ENCODE results near the gene OTULINL.
"Not testable (repeated sequence)": the region's sequence is repeated elsewhere in the genome, so short reads cannot be mapped to it uniquely, and the experiment has no call there.

Gene OTULINL

DNA sequence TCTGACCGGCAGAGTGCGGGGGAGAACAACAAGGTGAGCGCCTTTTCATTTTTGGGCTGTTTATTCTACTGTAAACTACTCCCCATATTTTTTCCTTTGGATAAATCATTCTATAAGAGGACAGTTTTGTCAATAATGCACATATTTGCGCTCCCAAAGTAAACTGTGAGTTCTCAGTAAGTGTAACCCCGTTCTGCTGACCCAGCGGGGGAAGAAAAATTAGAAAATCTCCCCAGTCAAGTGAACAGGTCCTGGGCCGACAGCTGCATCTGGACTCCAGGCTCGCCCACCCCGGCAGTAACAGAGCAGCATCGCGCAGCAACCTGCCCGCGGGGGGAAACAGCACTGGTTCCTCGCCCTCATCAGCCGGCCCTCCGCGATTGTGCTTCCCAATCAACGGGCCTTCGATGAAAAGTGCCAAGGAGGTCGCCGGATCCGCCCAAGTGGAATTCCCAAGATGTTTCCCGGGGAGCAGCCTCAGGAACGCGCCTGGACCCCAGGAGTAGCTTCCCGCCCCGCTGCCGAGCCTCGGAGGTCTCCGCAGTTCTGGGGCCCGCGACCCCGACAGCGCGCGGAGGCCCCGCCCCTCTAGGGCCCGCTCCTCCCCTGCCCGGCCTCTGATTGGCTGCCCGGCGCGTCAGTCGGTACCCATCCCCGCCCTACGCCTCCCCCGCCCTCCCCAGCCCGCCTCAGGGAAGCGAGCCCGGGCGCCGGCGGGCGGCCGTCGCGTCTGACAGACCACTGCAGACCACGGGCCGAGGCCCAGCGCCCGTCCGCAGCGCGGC is at the start of gene OTULINL:
Gene OTULINL, plus strand, starts transcription at position 687 of the 785 bp plus-strand sequence. CDS start 103 bp downstream, outside the sequence.
- no peak for FAIRE-seq

DNA sequence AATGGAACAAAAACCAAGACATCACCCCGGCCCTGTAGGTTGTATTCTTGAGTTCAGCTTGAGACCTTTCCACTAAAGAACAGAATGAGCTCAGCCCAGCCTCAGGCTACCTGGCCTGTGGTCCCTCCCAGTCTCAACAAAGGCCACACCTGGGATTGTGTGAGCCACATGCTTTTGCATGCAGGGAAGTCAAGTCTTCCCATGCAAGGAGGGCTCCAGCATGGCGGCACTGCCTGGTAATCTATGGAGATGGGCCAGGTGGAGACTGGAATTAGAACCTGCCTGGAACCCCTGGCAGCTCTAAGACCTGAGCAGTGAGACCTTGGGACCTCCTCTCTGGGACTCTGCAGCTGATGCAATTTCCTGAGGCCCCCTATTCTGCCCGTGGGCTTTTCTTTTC is 49.4 kb upstream of the OTULINL start:
- FAIRE-seq, result no peak

GRCh38 chr5:14534773-14535172 is 46.8 kb upstream of the OTULINL start:
- no peak for FAIRE-seq

DNA sequence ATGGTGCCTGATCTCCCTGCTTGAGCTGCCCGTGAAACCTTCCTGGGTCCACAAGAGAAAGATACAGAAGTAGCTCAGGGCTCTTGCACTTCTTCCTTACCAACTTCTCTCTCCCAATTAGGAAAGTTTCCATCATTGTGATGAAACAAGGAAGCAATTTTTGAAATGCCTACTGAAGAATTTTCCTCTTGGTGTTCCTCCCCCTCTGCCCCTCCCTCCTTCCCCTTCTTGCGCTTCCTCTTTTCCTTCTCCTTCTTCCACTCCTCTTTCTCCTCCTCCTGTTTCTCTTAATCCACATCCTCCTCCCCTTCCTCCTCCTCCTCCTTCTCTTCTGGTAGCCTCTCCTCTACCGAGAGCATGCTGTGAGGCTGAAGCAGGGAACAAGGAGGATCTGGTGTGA is 36.3 kb upstream of the OTULINL start:
- FAIRE-seq, result no peak

DNA sequence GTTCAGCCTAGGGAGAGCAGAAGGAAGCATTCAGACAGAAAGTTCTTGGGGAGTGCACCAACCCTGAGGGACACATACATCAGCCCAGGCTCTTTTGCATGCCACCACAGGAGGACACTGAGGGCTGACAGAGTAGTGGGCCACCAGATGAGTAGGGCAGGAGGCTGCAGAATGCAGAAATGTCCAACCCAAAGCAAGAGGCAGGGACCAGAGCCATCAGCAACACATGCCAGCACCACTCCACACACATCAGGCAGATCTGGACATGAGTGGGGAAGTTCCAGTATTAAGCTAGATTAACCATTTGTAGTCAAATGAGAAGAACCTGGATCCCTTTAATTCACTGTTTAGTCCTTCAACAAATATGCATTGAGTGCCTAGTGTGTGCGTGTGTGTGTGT is 35.7 kb upstream of the OTULINL start:
- FAIRE-seq, result no peak

DNA sequence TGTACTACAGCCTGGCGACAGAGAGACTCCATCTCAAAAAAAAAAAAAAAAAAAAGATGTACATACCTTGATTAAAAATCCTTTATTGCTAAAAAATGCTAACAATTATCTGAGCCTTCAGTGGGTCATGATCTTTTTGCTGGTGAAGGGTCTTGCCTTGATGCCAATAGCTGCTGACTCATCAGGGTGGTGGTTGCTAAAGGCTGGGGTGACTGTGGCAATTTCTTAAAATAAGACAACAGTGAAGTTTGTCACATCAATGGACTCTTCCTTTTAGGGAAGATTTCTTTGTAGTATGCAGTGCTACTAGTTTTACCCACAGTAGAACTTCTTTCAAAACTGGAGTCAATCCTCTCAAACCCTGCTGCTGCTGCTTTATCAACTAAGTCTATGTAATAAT is 33.9 kb upstream of the OTULINL start:
- FAIRE-seq, result no peak

DNA sequence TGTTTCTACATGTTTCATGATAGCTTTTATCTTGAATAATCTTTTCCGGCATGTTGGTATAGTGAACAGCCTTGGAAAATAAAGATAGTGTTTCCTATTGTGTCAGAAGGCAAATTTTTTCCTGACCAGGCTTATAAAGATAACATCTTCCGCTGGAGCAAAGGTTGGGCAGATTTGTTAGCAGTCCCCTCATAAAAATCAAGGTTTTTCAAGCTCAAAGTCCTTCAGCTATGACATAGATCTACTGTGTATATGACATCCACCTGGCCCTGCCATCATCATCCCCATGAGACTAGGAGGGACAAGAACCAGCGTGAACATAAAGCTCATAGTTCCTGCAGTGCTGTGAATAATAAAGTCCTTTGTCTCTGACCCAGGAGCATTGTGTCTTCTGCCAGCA is 30.4 kb upstream of the OTULINL start:
- FAIRE-seq, result no peak

GRCh38 chr5:14552017-14552416 is 29.6 kb upstream of the OTULINL start:
- FAIRE-seq, result no peak

- FAIRE-seq, result not testable (repeated sequence)
These were observed 27.3 kb upstream of the OTULINL start for GRCh38 chr5:14554288-14554687.

DNA sequence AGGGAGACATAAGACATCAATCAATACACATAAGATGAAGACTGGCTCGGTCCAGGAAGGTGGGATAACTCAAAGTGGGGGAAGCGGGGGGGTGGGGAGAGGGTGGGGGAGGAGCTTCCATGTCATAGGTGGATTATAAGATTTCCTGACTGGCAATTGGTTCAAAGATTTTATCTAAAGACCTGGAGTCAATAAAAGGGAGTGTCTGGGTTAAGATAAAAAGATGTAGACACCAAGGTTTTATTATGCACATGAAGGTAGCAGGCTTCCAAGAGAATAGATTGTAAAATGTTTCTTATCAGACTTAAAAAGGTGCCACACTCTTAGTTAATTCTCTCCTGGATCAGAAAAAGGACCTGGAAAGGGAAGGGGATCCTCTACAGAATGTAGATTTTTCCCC is 25.6 kb upstream of the OTULINL start:
- no peak for FAIRE-seq

DNA sequence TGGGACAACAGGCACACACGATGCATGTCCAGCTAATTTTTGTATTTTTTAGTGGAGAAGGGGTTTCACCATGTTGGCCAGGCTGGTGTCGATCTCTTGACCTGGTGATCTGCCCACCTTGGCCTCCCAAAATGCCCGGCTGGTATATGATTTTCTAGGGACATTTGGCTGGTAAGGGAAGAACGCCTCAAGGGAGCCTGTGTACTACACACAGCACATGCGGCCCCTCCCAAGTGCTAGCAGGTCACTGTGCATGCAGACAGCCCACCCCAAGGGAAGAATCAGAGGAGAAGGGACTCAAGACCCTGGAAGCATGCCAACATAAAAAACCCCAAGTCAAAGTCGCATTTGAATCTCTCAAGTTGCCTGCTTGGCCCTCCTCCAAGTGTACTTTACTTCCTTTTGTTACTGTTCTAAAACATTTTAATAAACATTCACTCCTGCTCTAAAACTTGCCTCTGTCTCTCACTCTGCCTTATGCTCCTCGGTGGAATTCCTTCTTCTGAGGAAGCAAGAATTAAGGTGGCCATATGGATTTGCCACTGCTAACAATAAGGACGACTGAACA is 24.3 kb upstream of the OTULINL start:
- no peak for FAIRE-seq

DNA sequence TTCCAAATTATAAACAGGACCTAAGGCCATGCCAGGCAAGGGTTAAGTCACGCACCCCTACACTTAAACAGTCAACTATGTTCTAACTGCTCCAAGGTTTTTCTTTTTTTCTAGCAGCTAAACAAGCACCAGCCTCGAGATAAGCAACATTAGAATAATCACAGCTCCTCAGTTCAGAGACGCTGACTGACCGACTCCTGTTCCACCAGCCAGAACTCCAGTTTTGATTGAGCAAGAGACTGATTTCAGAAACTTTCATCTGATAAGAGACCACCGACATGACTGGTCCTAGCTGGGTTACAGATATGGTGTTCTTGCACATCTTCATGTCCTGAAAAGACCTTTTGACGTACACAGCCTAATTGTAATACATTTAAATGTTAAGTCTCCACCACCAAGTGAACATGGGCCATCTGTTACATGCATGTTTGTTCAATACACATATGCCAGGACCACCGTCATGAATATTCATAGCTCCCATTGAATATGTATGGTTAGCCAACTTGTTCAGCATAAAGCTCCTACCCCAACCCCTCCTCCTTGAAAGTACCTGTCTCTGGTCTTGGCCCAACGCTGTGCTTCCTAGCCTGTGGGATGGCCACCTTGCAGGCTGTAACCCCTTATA is 23.7 kb upstream of the OTULINL start:
- FAIRE-seq, result no peak

DNA sequence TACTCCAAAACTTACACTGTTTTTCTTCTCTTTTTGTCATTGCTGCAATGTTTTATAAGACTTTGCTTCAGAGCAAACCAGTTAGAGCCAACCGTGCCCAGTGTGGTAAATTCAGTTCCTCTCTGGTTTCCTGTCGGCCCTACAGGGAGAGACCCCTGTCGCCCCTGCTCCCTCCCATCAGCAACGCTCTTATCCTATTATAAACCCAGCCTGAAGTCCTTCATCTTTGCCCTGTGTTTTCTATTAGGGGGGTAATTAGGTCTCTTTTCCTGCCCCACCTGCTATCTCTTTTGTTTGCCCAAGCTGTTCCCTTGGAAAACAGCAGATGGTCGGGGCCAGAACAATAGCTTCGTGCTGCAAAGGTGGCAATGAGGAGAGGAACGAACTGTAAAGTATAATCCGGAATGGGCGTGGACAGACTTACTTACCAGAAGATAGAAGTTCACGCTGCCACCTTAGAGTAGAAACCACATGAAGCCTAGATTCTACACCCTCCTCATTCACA is 21.4 kb upstream of the OTULINL start:
- no peak for FAIRE-seq

DNA sequence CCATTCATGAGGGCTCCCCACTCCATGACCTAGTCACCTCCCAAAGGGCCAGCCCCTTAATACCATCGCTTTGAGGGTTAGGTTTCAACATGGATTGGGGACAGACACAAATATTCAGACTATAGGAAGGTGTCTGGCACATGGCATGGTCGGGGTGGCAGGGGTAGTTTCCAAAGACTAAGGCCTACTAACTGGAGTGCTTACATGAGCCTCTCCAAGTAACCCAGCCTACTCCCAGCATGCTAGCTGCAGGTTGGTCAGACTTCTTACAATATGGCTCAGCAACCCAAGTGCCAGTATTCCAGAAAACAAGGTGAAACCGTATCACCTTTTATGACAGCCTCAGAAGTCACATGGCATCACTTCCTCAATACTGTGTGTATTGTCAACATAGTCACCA is 19.9 kb upstream of the OTULINL start:
- no peak for FAIRE-seq

- no peak for FAIRE-seq
These were observed 13.3 kb upstream of the OTULINL start for GRCh38 chr5:14568333-14568732.

GRCh38 chr5:14569948-14570691 is 11.5 kb upstream of the OTULINL start:
- no peak for FAIRE-seq

- FAIRE-seq, result no peak
These were observed 9.7 kb upstream of the OTULINL start for GRCh38 chr5:14571901-14572300.

- FAIRE-seq, result no peak
These were observed 9.2 kb upstream of the OTULINL start for GRCh38 chr5:14572385-14572784.

- no peak for FAIRE-seq
These were observed 8.8 kb upstream of the OTULINL start for GRCh38 chr5:14572836-14573235.

DNA sequence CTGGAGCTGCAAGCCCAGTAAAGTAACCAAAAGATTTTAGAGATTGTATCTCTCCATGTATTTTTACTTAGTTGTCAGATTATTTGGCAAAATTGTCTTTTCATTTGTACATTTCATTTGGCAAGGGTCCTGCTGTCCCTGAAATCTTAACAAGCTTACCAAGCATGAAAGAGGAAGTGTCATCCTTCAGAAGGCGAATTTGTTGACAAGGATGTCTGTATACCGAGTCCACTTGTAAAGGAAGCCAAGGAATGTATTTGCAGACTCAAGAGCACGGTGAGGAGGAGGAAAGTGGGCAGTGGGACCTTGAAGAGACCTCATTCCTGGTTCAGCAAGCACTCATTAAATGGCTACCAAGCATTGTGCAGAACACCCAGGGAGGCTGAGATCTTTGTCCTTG is 7.5 kb upstream of the OTULINL start:
- no peak for FAIRE-seq

DNA sequence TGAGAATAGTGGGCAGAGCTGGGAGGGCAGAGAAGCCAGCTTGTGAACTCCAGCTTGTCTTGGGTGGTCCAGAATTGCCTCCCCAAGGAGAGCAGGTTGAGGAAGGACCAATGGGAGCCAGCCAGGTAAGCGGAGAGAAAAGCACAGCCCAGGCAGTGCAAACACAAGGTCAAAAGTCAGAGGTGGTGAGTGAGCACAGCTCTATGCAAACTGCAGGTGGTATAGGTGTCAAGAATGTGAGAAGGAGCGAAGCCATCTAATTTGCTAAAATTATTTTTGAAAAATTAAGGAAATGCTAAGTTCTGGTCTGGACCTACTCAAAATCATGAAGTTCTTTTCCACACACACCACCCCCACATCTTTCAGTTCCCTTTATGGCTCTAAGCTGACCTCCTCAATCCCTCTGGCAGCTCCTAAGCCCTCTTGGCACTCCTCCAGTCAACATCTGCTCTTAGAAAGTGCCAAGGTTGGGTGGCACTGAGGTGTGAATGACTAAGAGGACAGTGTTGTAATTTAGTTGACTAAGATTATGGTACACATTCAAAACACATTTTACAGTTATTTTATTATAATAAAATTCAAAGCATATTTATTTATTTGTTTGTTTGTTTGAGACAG is 6.6 kb upstream of the OTULINL start:
- FAIRE-seq, result no peak

DNA sequence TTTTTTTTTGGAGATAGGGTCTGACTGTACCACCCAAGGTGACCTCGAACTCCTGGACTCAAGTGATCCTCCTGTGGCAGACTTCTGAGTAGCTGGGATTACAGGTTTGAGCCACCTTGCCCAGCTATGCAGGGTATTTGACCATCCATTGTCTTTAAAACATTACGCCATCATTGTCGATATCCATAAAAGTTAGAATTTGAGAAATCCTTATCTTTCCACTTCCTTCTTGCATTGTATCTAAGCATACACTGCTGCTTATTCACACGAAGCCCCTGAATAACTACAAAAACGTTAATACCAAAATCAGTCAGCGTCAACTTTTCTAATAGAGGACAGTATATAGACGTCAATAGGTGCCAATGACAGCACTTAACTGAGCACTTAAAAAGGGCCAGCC is 5.4 kb upstream of the OTULINL start:
- FAIRE-seq, result no peak

Data from A204.1 (cell line).